Spleen (tissue), 11 donors: ENCODE data around the gene STIM1. TPM values are rescaled to one million over a fixed set of nuclear protein-coding genes. Genes with fewer than 3 reads are reported as not detected.
A peak's percentile ranks its signal among the peaks of the same experiment; 100 is the strongest.

Experiments
- DNase-seq: peaks from one replicate; pipeline ENCODE4 v3.0.0-alpha.2; 2020
- H3K27ac ChIP-seq, 8 donors: fragments of 200-600 bp; sonication (generic) in 7 of 8; 1 replicate in 4 of 8; 2 replicates in 4 of 8; pipeline versions ENCODE4 v1.5.0 to v1.8.0; 2016 to 2021; ENCODE audit warnings: inconsistent platforms in 4 of 8, mild to moderate bottlenecking in 4 of 8, moderate library complexity in 1 of 8
- H3K27me3 ChIP-seq, 7 donors: fragments of 200-600 bp; sonication (generic) in 6 of 7; replicated peaks in 1 of 7; 1 replicate in 4 of 7; 2 replicates in 3 of 7; pipeline versions ENCODE4 v1.5.0 to v1.8.0; 2016 to 2021; ENCODE audit warnings: inconsistent platforms in 3 of 7, mild to moderate bottlenecking in 1 of 7
- H3K36me3 ChIP-seq, 6 donors: fragments of 200-600 bp; sonication (generic) in 5 of 6; 1 replicate in 4 of 6; 2 replicates in 2 of 6; pipeline versions ENCODE4 v1.5.0 to v1.8.0; 2016 to 2021; ENCODE audit warnings: inconsistent platforms in 2 of 6
- H3K4me1 ChIP-seq, 6 donors: fragments of 200-600 bp; sonication (generic) in 5 of 6; 1 replicate in 3 of 6; 2 replicates in 3 of 6; pipeline versions ENCODE4 v1.5.0 to v1.8.0; 2016 to 2021; ENCODE audit warnings: inconsistent platforms in 3 of 6
- H3K4me3 ChIP-seq, 8 donors: fragments of 200-600 bp; sonication (generic) in 7 of 8; 1 replicate in 4 of 8; 2 replicates in 4 of 8; pipeline versions ENCODE4 v1.5.0 to v1.8.0; 2016 to 2021; ENCODE audit warnings: inconsistent platforms in 4 of 8, mild to moderate bottlenecking in 4 of 8, moderate library complexity in 2 of 8
- H3K9me3 ChIP-seq, 8 donors: fragments of 200-600 bp; sonication (generic) in 7 of 8; 1 replicate in 4 of 8; 2 replicates in 4 of 8; pipeline versions ENCODE4 v1.5.0 to v1.8.0; 2016 to 2021; ENCODE audit warnings: inconsistent platforms in 4 of 8
- CTCF ChIP-seq, 11 experiments: fragments of 200-600 bp in 7 of 11; fragments of 450-650 bp in 4 of 11; sonication (generic) in 4 of 11; IDR thresholded peaks in 8 of 11; conservative IDR thresholded peaks in 3 of 11; 1 replicate in 7 of 11; 2 replicates in 4 of 11; pipeline versions ENCODE4 v1.4.0 to v1.8.0; 2016 to 2021; ENCODE audit warnings: antibody characterized with exemption in 11 of 11, inconsistent platforms in 4 of 11, mild to moderate bottlenecking in 1 of 11
- POLR2A ChIP-seq, 3 donors: fragments of 450-650 bp; IDR thresholded peaks; one replicate each; pipeline ENCODE4 v1.5.1; 2017; ENCODE audit warnings: antibody characterized with exemption in 3 of 3, mild to moderate bottlenecking in 1 of 3
- POLR2AphosphoS5 ChIP-seq, 3 donors: sonication (generic); formaldehyde crosslinking; IDR thresholded peaks; one replicate each; pipeline ENCODE4 v1.5.1; 2017; ENCODE audit warnings: antibody characterized with exemption in 3 of 3
- WGBS, 5 donors: extraction: QIAGEN DNeasy Blood & Tissue Kit in 3 of 5; methylation state at CpG; one replicate each; pipeline versions ENCODE4 v1.1.5 to v1.1.7; 2013 to 2018; 5-methylcytosine and 5-hydroxymethylcytosine counted together
- intact Hi-C: fragments of 100-400 bp; cut with DNase I; formaldehyde crosslinking; loops from one replicate; pipeline ENCODE4 v1.15.0; 2023; ENCODE audit warnings: low total_unique reads
- polyA plus RNA-seq, 3 donors: library from polyadenylated mRNA; stranded (reverse); fragments of 200-250 nt; gene quantifications; one replicate each; pipeline ENCODE4 v1.2.1, GENCODE V29; 2013
- total RNA-seq, 7 donors: library from RNA; depleted of rRNA in 3 of 7; stranded (reverse); fragments of >200 nt in 3 of 7; fragmentation: NEBNext Ultra II Directional in 4 of 7; extraction: Animal tissue kit (Norgen Biotek cat#: 25700) in 4 of 7; gene quantifications; one replicate each; pipeline versions ENCODE4 v1.1.0 to v1.2.1, GENCODE V29; 2016 to 2021
- donor health status: healthy with polysubstance abuse.
- donor health status: DM: no; HTN: no; CAD: no; lungs with moderate emphysema.
- donor health status: DM: no; HTN: no; CAD: no.
- donor health status: Bipolar disorder and iron deficiency.
- donor health status: healthy.
- donor health status: DM: no; HTN: no; CAD: no.
- donor health status: DM: yes; HTN: yes; CAD: no.

STIM1 gene
- total and polyA plus RNA-seq, 10 donors, result 13.0 to 85.2 (median 58.0) TPM

- no peak for DNase-seq
- Histone ChIP-seq H3K4me3 (peak overlapping the region in 6 of 8 donors; percentile 5 to 96 (median 44)), H3K4me1 (peaks cover 79 to 100% (median 99%) of the 10 kb centered on the region in 6 donors), H3K27ac (peak overlapping the region; percentile 22 to 100 (median 98)), H3K36me3 (peaks cover 0 to 65% (median 14%) of the 10 kb centered on the region in 6 donors), H3K9me3 (no peaks in the 10 kb centered on the region), H3K27me3 (no peaks in the 10 kb centered on the region)
- 19 to 41% (median 23%) methylated on average over 4 of the region's 4 CpGs for WGBS, 5 donors
- intact Hi-C loops, result no loop called here
- TF ChIP-seq CTCF (IDR thresholded peaks at IDR 0.05 in 8 of 11, conservative IDR thresholded peaks at IDR 0.05 in 3 of 11) (no peak), POLR2AphosphoS5 (IDR thresholded peaks at IDR 0.05) (no peak)
These were observed 21.2 kb upstream of the STIM1 start for GRCh38 chr11:3834349-3834663.

- peak; percentile 91 for DNase-seq
- intact Hi-C loops, result no loop called here
- Histone ChIP-seq H3K9me3 (no peaks in the 10 kb centered on the region), H3K4me3 (peak overlapping the region in 7 of 8 donors; percentile 1 to 96 (median 17)), H3K36me3 (peaks cover 0 to 59% (median 9%) of the 10 kb centered on the region in 6 donors), H3K27ac (peak overlapping the region; percentile 22 to 100 (median 98)), H3K27me3 (no peaks in the 10 kb centered on the region), H3K4me1 (peaks cover 79 to 100% (median 96%) of the 10 kb centered on the region in 6 donors)
- TF ChIP-seq POLR2AphosphoS5 (IDR thresholded peaks at IDR 0.05) (peak; percentile 71 to 84 (median 74)), CTCF (IDR thresholded peaks at IDR 0.05 in 8 of 11, conservative IDR thresholded peaks at IDR 0.05 in 3 of 11) (no peak), POLR2A (IDR thresholded peaks at IDR 0.05) (no peak)
- WGBS, 5 donors, result 31 to 46% (median 38%) methylated on average over 7 of the region's 7 CpGs
These were observed 20.6 kb upstream of the STIM1 start for GRCh38 chr11:3834664-3835461.

- H3K27ac ChIP-seq, result peak overlapping the region; percentile 22 to 100 (median 98)
- intact Hi-C loops, result no loop called here
- no peaks in the 10 kb centered on the region for H3K27me3 ChIP-seq
- WGBS, 5 donors, result 32 to 52% (median 38%) methylated on average over 4 of the region's 4 CpGs
- DNase-seq, result peak; percentile 70
- TF ChIP-seq POLR2A (IDR thresholded peaks at IDR 0.05) (no peak), POLR2AphosphoS5 (IDR thresholded peaks at IDR 0.05) (peak in 1 of 3 donors; percentile 28), CTCF (IDR thresholded peaks at IDR 0.05 in 8 of 11, conservative IDR thresholded peaks at IDR 0.05 in 3 of 11) (no peak)
- H3K4me3 ChIP-seq, result peak overlapping the region in 4 of 8 donors; percentile 70 to 96 (median 88)
- H3K4me1 ChIP-seq, result peaks cover 74 to 95% (median 88%) of the 10 kb centered on the region in 6 donors
- no peaks in the 10 kb centered on the region for H3K9me3 ChIP-seq
- H3K36me3 ChIP-seq, result peaks cover 0 to 50% (median under 1%) of the 10 kb centered on the region in 6 donors
These were observed 19.7 kb upstream of the STIM1 start for GRCh38 chr11:3835751-3836150.

- peak; percentile 94 for DNase-seq
- TF ChIP-seq POLR2A (IDR thresholded peaks at IDR 0.05) (peak in 1 of 3 donors; percentile 12), POLR2AphosphoS5 (IDR thresholded peaks at IDR 0.05) (peak; percentile 68 to 76 (median 75)), CTCF (IDR thresholded peaks at IDR 0.05 in 8 of 11, conservative IDR thresholded peaks at IDR 0.05 in 3 of 11) (no peak)
- H3K27me3 ChIP-seq, result no peaks in the 10 kb centered on the region
- H3K27ac ChIP-seq, result peak overlapping the region; percentile 64 to 100 (median 98)
- WGBS, 5 donors, result 4 to 15% (median 9%) methylated on average over 5 of the region's 5 CpGs
- H3K4me3 ChIP-seq, result peak overlapping the region in 6 of 8 donors; percentile 70 to 96 (median 82)
- intact Hi-C loops, result no loop called here
- peaks cover 66 to 90% (median 81%) of the 10 kb centered on the region in 6 donors for H3K4me1 ChIP-seq
- H3K36me3 ChIP-seq, result peaks cover 0 to 39% (median 0%) of the 10 kb centered on the region in 6 donors
- no peaks in the 10 kb centered on the region for H3K9me3 ChIP-seq
These were observed 18.6 kb upstream of the STIM1 start for GRCh38 chr11:3836903-3837302.
